GM18909 (cell line): Measurements from ENCODE around the gene PRR20C.
"Not testable (repeated sequence)": the region's sequence is repeated elsewhere in the genome, so short reads cannot be mapped to it uniquely, and the experiment has no call there.

Source experiments
- ATAC-seq: cut with Tn5 transposase; IDR thresholded peaks from one replicate; pipeline ENCODE4 v1.9.1; 2021; ENCODE audit warnings: mild to moderate bottlenecking; ENCODE audit not compliant: unreplicated experiment, poor library complexity

The PRR20C gene

DNA sequence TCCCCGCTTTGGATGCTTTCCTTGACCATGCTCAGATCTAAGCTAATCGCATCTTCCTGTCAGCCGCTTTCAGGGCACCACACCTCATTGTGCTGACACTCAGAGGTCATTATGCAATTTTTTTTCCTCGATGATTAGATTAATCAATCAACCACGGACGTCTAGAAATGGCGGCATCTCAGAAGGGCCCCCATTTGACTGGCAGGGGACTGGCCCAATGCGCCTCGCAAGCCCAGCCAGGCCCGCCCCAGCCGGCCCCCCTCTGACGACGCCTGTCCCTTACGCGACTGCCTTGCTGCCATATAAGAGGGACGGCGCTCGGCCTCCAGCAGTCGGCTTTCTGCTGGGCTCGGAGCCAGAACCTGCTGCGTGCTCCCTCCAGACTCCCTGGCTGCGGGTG lies at the start of gene PRR20C:
Gene PRR20C (plus strand): TSS at position 301 of the 400 bp plus-strand sequence. CDS start 387 bp downstream, outside the sequence.
- not testable (repeated sequence) for ATAC-seq

DNA sequence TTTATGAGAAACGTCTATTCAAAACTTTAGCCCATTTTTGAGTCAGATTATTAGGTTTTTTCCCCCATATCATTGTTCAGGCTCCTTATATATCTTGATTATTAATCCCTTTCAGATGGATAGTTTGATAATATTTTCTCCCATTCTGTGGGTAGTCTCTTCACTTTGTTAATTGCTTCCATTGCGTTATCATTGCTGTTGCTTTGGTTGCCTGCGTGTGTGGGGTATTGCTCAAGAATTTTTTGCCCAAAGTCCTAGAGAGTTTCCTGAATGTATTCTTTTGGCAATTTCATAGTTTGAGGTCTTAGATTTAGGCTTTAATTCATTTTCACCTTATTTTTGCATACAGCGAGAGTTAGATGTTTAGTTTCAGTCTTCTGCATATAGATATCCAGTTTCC lies 38.9 kb upstream of the PRR20C start:
- ATAC-seq, result no peak

DNA sequence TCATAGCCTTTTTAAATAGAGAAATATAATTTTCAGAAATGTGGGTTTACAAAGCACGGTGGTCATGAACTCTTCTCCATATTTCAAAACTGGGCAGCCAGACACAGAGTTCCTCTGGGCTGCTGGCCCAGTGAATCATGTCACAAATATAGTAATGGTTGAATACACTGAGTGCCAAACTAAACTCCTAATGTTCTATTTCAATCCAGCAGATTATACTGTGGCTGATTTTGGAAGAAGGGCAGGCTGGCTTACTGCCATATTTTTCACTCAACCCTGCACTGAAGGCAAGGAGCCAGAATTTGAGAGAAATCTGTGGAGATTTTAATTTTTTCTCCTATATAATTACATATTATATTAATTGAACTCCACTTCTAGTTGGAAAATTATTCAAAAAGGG lies 30.2 kb upstream of the PRR20C start:
- no peak for ATAC-seq

- no peak for ATAC-seq
Observed at GRCh38 chr13:57128909-57129308, 25.0 kb upstream of the PRR20C start.

- ATAC-seq, result no peak
Observed at GRCh38 chr13:57136093-57136492, 17.8 kb upstream of the PRR20C start.

GRCh38 chr13:57137585-57137984 lies 16.3 kb upstream of the PRR20C start:
- ATAC-seq, result no peak

DNA sequence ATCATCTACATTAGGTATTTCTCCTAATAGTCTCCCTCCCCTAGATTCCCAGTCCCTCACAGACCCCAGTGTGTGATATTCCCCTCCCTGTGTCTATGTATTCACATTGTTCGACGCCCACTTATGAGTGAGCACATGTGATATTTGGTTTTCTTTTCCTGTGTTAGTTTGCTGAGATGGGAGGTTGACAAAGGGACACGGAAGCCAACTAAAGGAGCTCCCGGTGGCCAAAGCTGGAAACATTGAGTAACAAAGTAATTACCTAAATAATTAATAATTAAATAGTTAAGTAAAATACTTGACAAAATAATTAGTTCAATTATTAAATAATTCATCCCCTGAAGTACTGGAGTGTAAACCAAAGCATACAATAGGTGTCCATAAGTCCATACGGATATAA lies 14.9 kb upstream of the PRR20C start:
- no peak for ATAC-seq

GRCh38 chr13:57139781-57140180 lies 14.1 kb upstream of the PRR20C start:
- not testable (repeated sequence) for ATAC-seq

DNA sequence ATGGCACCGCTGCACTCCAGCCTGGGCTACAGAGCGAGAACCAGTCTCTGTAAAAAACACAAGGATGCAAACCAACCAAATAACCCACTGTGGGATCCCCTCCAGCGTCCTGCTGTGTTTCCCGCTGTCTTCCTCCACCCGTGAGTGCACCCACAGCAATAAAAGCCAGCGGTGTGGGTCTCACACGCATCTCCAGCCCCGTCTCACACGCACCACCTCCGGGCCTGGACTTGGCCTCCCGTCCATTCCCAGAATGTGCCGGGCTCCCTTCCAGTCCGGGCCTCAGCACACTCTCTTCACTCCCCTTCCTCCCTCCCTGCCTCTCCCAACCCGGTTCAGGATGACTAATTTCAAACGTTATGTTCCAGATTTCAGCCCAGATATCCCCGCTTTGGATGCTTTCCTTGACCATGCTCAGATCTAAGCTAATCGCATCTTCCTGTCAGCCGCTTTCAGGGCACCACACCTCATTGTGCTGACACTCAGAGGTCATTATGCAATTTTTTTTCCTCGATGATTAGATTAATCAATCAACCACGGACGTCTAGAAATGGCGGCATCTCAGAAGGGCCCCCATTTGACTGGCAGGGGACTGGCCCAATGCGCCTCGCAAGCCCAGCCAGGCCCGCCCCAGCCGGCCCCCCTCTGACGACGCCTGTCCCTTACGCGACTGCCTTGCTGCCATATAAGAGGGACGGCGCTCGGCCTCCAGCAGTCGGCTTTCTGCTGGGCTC lies 13.5 kb upstream of the PRR20C start, which contains the start of gene PRR20A:
Gene PRR20A (plus strand): TSS at position 684 of the 734 bp plus-strand sequence. CDS start 387 bp downstream, outside the sequence.
- not testable (repeated sequence) for ATAC-seq

DNA sequence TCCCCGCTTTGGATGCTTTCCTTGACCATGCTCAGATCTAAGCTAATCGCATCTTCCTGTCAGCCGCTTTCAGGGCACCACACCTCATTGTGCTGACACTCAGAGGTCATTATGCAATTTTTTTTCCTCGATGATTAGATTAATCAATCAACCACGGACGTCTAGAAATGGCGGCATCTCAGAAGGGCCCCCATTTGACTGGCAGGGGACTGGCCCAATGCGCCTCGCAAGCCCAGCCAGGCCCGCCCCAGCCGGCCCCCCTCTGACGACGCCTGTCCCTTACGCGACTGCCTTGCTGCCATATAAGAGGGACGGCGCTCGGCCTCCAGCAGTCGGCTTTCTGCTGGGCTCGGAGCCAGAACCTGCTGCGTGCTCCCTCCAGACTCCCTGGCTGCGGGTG lies 6.7 kb upstream of the PRR20C start, which contains the start of gene PRR20B:
Gene PRR20B (plus strand): TSS at position 301 of the 400 bp plus-strand sequence. CDS start 387 bp downstream, outside the sequence.
- ATAC-seq, result not testable (repeated sequence)

- ATAC-seq, result not testable (repeated sequence)
Observed at GRCh38 chr13:57148106-57148505, 5.8 kb upstream of the PRR20C start.

DNA sequence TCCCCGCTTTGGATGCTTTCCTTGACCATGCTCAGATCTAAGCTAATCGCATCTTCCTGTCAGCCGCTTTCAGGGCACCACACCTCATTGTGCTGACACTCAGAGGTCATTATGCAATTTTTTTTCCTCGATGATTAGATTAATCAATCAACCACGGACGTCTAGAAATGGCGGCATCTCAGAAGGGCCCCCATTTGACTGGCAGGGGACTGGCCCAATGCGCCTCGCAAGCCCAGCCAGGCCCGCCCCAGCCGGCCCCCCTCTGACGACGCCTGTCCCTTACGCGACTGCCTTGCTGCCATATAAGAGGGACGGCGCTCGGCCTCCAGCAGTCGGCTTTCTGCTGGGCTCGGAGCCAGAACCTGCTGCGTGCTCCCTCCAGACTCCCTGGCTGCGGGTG lies 6.5 kb downstream of the PRR20C start, which contains the start of gene PRR20D:
Gene PRR20D (plus strand): TSS at position 301 of the 400 bp plus-strand sequence. CDS start 387 bp downstream, outside the sequence.
- not testable (repeated sequence) for ATAC-seq

DNA sequence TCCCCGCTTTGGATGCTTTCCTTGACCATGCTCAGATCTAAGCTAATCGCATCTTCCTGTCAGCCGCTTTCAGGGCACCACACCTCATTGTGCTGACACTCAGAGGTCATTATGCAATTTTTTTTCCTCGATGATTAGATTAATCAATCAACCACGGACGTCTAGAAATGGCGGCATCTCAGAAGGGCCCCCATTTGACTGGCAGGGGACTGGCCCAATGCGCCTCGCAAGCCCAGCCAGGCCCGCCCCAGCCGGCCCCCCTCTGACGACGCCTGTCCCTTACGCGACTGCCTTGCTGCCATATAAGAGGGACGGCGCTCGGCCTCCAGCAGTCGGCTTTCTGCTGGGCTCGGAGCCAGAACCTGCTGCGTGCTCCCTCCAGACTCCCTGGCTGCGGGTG lies 13.0 kb downstream of the PRR20C start, which contains the start of gene PRR20E:
Gene PRR20E (plus strand): TSS at position 301 of the 400 bp plus-strand sequence. CDS start 387 bp downstream, outside the sequence.
- not testable (repeated sequence) for ATAC-seq

DNA sequence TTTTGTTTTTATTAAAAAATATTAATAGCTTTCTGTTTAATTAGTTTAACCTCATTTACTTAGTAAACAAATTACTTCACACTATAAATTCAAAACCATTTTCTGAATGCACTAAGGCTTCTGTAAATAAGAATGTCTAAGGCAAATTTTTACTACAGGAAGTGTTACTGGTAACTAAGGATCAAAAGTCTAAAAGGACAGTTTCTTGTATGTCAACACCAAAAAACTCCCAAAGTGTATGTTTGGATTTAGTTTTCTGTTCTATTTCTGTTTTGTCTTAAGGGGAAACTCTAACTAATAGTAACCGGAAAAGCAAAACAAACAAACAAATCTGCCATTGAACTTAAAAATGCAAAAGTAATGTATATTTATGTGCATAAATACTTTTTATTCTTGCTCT lies 37.8 kb downstream of the PRR20C start:
- no peak for ATAC-seq
